Gastrocnemius medialis (tissue), 4 donors: ENCODE results near the gene NDUFA8.

Experiments
- CTCF ChIP-seq, 5 experiments: fragments of 450-650 bp in 3 of 5; fragments of 200-600 bp in 2 of 5; sonication (generic) in 2 of 5; IDR thresholded peaks in 4 of 5; conservative IDR thresholded peaks in 1 of 5; 1 replicate in 4 of 5; 2 replicates in 1 of 5; pipeline ENCODE4 v1.5.1; 2016 to 2019; ENCODE audit warnings: antibody characterized with exemption in 5 of 5, mild to moderate bottlenecking in 3 of 5, moderate library complexity in 3 of 5
- POLR2A ChIP-seq, 2 donors: fragments of 450-650 bp; IDR thresholded peaks; one replicate each; pipeline ENCODE4 v1.6.1; 2017; ENCODE audit warnings: antibody characterized with exemption in 2 of 2, mild to moderate bottlenecking in 2 of 2, moderate library complexity in 2 of 2

DNA sequence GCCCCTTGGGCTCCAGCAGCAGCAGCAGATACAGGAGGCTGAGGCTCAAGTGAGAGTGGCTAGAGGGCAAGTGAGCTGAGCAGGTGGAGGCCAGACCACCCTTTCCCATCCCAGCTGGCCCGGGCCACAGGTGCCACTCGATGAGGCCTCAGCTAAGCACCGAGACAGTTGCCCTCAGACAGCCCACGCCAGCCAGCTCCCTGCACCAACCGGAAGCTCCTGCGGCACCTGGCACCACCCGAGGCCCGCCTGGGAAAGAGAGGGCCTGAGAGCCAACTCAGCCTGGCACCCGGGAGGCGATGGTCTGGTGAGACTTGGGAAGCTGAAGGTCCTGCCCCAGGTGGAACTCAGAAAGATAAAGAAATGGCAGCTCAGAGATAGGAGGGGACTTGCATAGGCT lies 38.2 kb downstream of the NDUFA8 start:
- TF ChIP-seq CTCF (IDR thresholded peaks at IDR 0.05 in 4 of 5, conservative IDR thresholded peaks at IDR 0.05 in 1 of 5) (no peak), POLR2A (IDR thresholded peaks at IDR 0.05) (no peak)
